Chondrocyte (in vitro differentiated cells): ENCODE results near the gene ERAP2. TPM values are rescaled to one million over a fixed set of nuclear protein-coding genes. Genes with fewer than 3 reads are reported as not detected.

Experiments
- DNase-seq: peaks from one replicate; pipeline ENCODE4 v3.0.0; 2021; ENCODE audit warnings: mixed read lengths, low spot score
- H3K27ac Mint-ChIP-seq: one replicate; pipeline ENCODE4 v1.8.0; 2021; ENCODE audit warnings: mild to moderate bottlenecking, moderate library complexity, mixed read lengths; ENCODE audit not compliant: unreplicated experiment
- H3K27me3 Mint-ChIP-seq: 2 replicates; pipeline ENCODE4 v1.8.0; 2021; ENCODE audit warnings: low read depth, mixed read lengths
- H3K36me3 Mint-ChIP-seq: 2 replicates; pipeline ENCODE4 v1.8.0; 2021; ENCODE audit warnings: low read depth, mixed read lengths
- H3K4me1 Mint-ChIP-seq: 2 replicates; pipeline ENCODE4 v1.8.0; 2021; ENCODE audit warnings: low read depth, mild to moderate bottlenecking, mixed read lengths
- H3K4me3 Mint-ChIP-seq: one replicate; pipeline ENCODE4 v1.8.0; 2021; ENCODE audit warnings: mild to moderate bottlenecking, moderate library complexity, mixed read lengths; ENCODE audit not compliant: unreplicated experiment
- H3K9me3 Mint-ChIP-seq: 2 replicates; pipeline ENCODE4 v1.8.0; 2021; ENCODE audit warnings: low read depth, mixed read lengths
- total RNA-seq: library from RNA; stranded (reverse); gene quantifications from 3 replicates; pipeline ENCODE4 v1.2.1, GENCODE V29; 2021
- TF ChIP-seq, protein P1 (sequence below): fragments of 200-600 bp; sonication (generic); IDR thresholded peaks from 2 replicates; pipeline ENCODE4 v1.5.0; 2021; ENCODE audit warnings: antibody characterized with exemption, mild to moderate bottlenecking, moderate library complexity

Gene ERAP2
- total RNA-seq, 1 donor from 2014 or later = 2.2 TPM

GRCh38 chr5:96952974-96953730 is 76.9 kb downstream of the ERAP2 start:
- Mint-ChIP-seq H3K27ac (no peak overlapping the region), H3K27me3 (no peaks in the 10 kb centered on the region), H3K4me1 (peaks cover 37% of the 10 kb centered on the region), H3K36me3 (no peaks in the 10 kb centered on the region), H3K9me3 (no peaks in the 10 kb centered on the region), H3K4me3 (no peak overlapping the region)
- DNase-seq = no peak
- TF ChIP-seq, protein P1, sequence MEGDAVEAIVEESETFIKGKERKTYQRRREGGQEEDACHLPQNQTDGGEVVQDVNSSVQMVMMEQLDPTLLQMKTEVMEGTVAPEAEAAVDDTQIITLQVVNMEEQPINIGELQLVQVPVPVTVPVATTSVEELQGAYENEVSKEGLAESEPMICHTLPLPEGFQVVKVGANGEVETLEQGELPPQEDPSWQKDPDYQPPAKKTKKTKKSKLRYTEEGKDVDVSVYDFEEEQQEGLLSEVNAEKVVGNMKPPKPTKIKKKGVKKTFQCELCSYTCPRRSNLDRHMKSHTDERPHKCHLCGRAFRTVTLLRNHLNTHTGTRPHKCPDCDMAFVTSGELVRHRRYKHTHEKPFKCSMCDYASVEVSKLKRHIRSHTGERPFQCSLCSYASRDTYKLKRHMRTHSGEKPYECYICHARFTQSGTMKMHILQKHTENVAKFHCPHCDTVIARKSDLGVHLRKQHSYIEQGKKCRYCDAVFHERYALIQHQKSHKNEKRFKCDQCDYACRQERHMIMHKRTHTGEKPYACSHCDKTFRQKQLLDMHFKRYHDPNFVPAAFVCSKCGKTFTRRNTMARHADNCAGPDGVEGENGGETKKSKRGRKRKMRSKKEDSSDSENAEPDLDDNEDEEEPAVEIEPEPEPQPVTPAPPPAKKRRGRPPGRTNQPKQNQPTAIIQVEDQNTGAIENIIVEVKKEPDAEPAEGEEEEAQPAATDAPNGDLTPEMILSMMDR = no peak

GRCh38 chr5:96957254-96958049 is 81.2 kb downstream of the ERAP2 start:
- Mint-ChIP-seq H3K27ac (no peak overlapping the region), H3K4me1 (peaks cover 44% of the 10 kb centered on the region), H3K36me3 (no peaks in the 10 kb centered on the region), H3K4me3 (no peak overlapping the region), H3K9me3 (no peaks in the 10 kb centered on the region), H3K27me3 (no peaks in the 10 kb centered on the region)
- DNase-seq = no peak
- TF ChIP-seq, protein P1 = no peak

- H3K27me3 Mint-ChIP-seq = no peaks in the 10 kb centered on the region
- no peaks in the 10 kb centered on the region for H3K9me3 Mint-ChIP-seq
- no peak overlapping the region for H3K27ac Mint-ChIP-seq
- TF ChIP-seq, protein P1 = no peak
- no peaks in the 10 kb centered on the region for H3K36me3 Mint-ChIP-seq
- peaks cover 43% of the 10 kb centered on the region for H3K4me1 Mint-ChIP-seq
- DNase-seq = no peak
- no peak overlapping the region for H3K4me3 Mint-ChIP-seq
Observed at GRCh38 chr5:96958977-96959376, 82.7 kb downstream of the ERAP2 start.

DNA sequence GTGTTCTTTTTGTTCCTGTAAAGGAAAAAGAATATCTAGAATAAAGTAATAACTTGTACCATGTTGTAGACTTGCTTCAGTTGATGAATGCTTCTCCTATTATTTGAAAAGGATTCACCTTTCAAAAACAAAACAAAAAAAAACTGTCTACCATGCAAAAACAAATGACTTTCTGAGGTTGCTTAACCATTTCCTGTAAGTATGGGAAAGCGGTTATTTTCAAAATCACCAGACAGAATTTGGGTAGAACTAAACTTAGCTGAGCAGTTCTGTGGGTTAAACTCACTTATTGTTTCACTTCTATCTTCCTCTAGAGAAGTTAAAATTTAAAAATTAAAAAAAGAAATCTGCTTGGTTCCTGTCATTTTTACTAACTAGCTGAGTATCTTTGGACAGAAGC is 84.8 kb downstream of the ERAP2 start:
- no peak overlapping the region for H3K27ac Mint-ChIP-seq

DNA sequence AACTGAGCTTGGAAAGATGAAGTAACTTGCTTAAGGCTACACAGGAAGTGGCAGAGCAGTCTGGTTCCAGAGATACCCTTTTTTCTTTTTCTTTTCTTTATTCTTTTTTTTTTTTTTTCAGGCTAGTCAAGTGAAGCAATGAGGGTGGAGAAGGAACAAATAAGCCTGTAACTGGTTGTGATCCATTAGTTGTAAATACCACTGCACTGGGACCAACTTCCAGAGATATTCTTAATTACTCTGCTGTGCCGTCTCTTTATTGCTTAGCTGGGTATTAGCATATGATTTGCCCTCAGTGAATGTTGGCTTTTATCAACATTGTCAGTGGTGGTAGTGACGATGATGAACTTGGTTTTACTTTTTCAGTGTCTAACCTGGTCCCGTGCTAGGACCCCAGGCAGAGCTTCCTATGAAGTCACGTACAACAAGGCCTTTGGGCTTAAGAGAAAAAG is 86.3 kb downstream of the ERAP2 start:
- peaks cover 47% of the 10 kb centered on the region for H3K4me1 Mint-ChIP-seq
- no peaks in the 10 kb centered on the region for H3K27me3 Mint-ChIP-seq
- no peaks in the 10 kb centered on the region for H3K36me3 Mint-ChIP-seq
- TF ChIP-seq, protein P1 = no peak
- no peak overlapping the region for H3K4me3 Mint-ChIP-seq
- peak overlapping the region; percentile 77 for H3K27ac Mint-ChIP-seq
- DNase-seq = no peak
- H3K9me3 Mint-ChIP-seq = no peaks in the 10 kb centered on the region

More for the DNA sequence above, 84.8 kb downstream of the ERAP2 start:
- no peaks in the 10 kb centered on the region for H3K27me3 Mint-ChIP-seq
- TF ChIP-seq, protein P1 = no peak
- H3K4me3 Mint-ChIP-seq = no peak overlapping the region
- H3K9me3 Mint-ChIP-seq = no peaks in the 10 kb centered on the region
- H3K4me1 Mint-ChIP-seq = peaks cover 51% of the 10 kb centered on the region
- no peak for DNase-seq
- no peaks in the 10 kb centered on the region for H3K36me3 Mint-ChIP-seq
